Suprapubic skin (tissue), 4 donors: ENCODE results near the gene TTC28. TPM values are rescaled to one million over a fixed set of nuclear protein-coding genes. Genes with fewer than 3 reads are reported as not detected.

Experiments used
- DNase-seq, 2 donors: peaks; one replicate each; pipeline ENCODE4 v3.0.0-alpha.2; 2019; ENCODE audit warnings: low spot score in 2 of 2
- H3K27ac ChIP-seq: fragments of 200-600 bp; sonication (generic); one replicate; pipeline ENCODE4 v1.5.1; 2019
- H3K27me3 ChIP-seq: fragments of 200-600 bp; sonication (generic); one replicate; pipeline ENCODE4 v1.5.1; 2019
- H3K36me3 ChIP-seq: fragments of 200-600 bp; sonication (generic); one replicate; pipeline ENCODE4 v1.5.1; 2019
- H3K4me1 ChIP-seq: fragments of 200-600 bp; sonication (generic); one replicate; pipeline ENCODE4 v1.5.1; 2019
- H3K4me3 ChIP-seq: fragments of 200-600 bp; sonication (generic); one replicate; pipeline ENCODE4 v1.5.1; 2019; ENCODE audit warnings: mild to moderate bottlenecking
- H3K9me3 ChIP-seq: fragments of 200-600 bp; sonication (generic); one replicate; pipeline ENCODE4 v1.5.1; 2019
- EP300 ChIP-seq: sonication (generic); formaldehyde crosslinking; IDR thresholded peaks from one replicate; pipeline ENCODE4 v1.6.1; 2017; ENCODE audit warnings: antibody characterized with exemption
- POLR2A ChIP-seq, 2 donors: fragments of 450-650 bp; IDR thresholded peaks; one replicate each; pipeline ENCODE4 v1.6.1; 2017; ENCODE audit warnings: antibody characterized with exemption in 2 of 2, mild to moderate bottlenecking in 2 of 2, moderate library complexity in 2 of 2
- POLR2AphosphoS5 ChIP-seq, 3 donors: sonication (generic); formaldehyde crosslinking; IDR thresholded peaks; one replicate each; pipeline ENCODE4 v1.6.1; 2017; ENCODE audit warnings: antibody characterized with exemption in 3 of 3
- WGBS: methylation state at CpG from one replicate; pipeline ENCODE4 v1.1.5; 2018; 5-methylcytosine and 5-hydroxymethylcytosine counted together
- total RNA-seq, 4 donors: library from RNA; depleted of rRNA; stranded (reverse); fragments of >200 nt; gene quantifications; one replicate each; pipeline ENCODE4 v1.1.0, GENCODE V29; 2016
- TF ChIP-seq, protein P1 (sequence below), 2 donors: fragments of 200-600 bp in 1 of 2; fragments of 450-650 bp in 1 of 2; sonication (generic) in 1 of 2; IDR thresholded peaks; one replicate each; pipeline ENCODE4 v1.5.1; 2016 to 2019; ENCODE audit warnings: antibody characterized with exemption in 2 of 2, mild to moderate bottlenecking in 1 of 2, moderate library complexity in 1 of 2

The TTC28 gene
- total RNA-seq, 4 donors from 2014 or later: 8.1 to 23.1 (median 11.7) TPM

DNA sequence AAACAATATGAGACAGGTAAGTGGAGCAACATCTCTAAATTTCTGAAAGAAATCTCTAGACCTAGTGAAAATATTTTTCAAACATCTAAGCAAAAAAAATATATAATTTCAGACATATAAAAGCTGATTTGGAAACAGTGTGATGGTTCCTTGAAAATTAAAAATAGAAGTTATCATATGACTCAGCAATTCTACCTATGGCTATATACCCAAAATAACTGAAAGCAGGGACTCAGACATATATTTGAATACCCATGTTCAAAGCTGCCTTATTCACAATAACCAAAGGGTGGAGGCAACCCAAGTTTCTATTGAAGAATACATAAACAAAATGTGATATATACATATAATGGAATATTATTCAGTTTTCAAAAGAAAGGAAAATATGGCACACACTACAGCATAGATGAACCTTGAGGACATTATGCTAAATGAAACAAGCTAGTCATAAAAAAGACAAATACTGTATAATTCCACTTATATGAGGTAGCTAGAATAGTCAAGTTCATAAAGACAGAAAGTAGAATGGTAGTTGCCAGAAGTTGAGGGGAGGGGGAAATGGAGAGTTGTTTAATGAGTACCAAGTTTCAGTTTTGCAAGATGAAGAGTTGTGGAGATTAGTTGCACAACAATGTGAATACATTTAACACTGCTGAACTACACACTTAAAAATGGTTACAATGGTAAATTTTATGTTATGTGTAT, 300.4 kb downstream of the TTC28 start:
- no peak for TF ChIP-seq POLR2A (IDR thresholded peaks at IDR 0.05)
- no peak for TF ChIP-seq POLR2AphosphoS5 (IDR thresholded peaks at IDR 0.05)
- TF ChIP-seq, protein P1, sequence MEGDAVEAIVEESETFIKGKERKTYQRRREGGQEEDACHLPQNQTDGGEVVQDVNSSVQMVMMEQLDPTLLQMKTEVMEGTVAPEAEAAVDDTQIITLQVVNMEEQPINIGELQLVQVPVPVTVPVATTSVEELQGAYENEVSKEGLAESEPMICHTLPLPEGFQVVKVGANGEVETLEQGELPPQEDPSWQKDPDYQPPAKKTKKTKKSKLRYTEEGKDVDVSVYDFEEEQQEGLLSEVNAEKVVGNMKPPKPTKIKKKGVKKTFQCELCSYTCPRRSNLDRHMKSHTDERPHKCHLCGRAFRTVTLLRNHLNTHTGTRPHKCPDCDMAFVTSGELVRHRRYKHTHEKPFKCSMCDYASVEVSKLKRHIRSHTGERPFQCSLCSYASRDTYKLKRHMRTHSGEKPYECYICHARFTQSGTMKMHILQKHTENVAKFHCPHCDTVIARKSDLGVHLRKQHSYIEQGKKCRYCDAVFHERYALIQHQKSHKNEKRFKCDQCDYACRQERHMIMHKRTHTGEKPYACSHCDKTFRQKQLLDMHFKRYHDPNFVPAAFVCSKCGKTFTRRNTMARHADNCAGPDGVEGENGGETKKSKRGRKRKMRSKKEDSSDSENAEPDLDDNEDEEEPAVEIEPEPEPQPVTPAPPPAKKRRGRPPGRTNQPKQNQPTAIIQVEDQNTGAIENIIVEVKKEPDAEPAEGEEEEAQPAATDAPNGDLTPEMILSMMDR (IDR thresholded peaks at IDR 0.05): no peak
- TF ChIP-seq EP300: no peak
- H3K27me3 ChIP-seq: no peaks in the 10 kb centered on the region
- H3K27ac ChIP-seq: no peak overlapping the region
- DNase-seq: no peak
- no peaks in the 10 kb centered on the region for H3K36me3 ChIP-seq
- H3K4me1 ChIP-seq: peaks cover 23% of the 10 kb centered on the region
- H3K4me3 ChIP-seq: no peak overlapping the region
- H3K9me3 ChIP-seq: no peaks in the 10 kb centered on the region

DNA sequence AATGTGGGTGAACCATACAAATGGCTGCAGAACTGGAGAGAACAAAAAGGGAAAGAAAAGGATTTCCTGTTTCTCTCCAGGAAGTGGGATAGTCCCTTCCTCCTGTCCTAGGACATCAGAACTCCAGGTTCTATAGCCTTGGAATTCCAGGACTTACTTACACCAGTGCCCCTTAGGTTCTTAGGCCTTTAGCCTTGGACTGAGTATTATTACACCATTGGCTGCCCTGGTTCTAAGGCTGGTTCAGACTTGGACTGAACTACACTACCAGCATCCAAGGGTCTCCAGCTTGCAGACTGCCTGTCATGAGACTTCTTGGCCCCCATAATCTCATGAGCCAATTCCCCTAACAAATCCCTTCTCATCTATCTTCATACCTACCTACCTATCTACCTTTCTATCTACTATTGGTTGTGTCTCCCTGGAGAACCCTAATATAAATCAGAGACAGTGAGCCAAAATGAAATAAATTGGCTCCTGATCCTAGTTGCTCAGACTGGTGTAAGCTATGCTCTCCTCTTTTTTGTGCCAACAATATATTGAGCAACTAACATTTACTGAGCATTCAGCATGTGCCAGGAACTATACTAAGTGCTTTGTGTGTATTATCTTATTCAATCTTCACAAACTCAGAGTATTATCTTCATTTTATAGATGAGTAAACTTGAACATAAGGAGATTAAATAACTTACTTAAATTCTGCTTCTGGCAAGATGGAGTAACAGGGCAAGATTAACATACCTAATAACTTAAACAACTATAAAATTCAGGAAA, 303.7 kb downstream of the TTC28 start:
- no peak overlapping the region for H3K27ac ChIP-seq
- no peak for DNase-seq
- no peaks in the 10 kb centered on the region for H3K9me3 ChIP-seq
- H3K27me3 ChIP-seq: no peaks in the 10 kb centered on the region
- TF ChIP-seq POLR2A (IDR thresholded peaks at IDR 0.05) (no peak), EP300 (no peak), POLR2AphosphoS5 (IDR thresholded peaks at IDR 0.05) (no peak)
- TF ChIP-seq, protein P1 (IDR thresholded peaks at IDR 0.05): no peak
- H3K4me3 ChIP-seq: no peak overlapping the region
- H3K36me3 ChIP-seq: no peaks in the 10 kb centered on the region
- peaks cover 23% of the 10 kb centered on the region for H3K4me1 ChIP-seq

DNA sequence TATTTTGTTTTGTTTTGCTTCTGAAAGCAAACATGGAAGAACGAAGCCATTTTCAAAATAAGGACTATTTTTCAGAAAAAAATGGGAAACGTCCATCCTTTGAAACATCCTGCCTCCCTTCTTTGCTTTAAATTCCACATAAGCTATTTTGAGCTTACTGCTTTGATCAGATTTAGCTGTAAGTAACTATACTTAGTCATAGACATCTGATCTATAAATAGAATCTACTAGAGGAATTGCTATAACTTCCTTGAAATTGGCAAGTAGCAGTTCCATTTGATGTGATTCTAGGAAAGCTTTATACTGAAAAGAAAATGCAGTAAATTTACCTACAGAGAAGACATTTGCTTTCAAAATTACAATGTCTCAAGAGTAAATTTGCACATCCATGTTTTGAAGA, 305.8 kb downstream of the TTC28 start:
- peaks cover 21% of the 10 kb centered on the region for H3K4me1 ChIP-seq
- no peak overlapping the region for H3K4me3 ChIP-seq
- no peaks in the 10 kb centered on the region for H3K36me3 ChIP-seq
- DNase-seq: no peak
- H3K9me3 ChIP-seq: no peaks in the 10 kb centered on the region
- WGBS: 52% methylated on average over 2 of the region's 2 CpGs
- no peak overlapping the region for H3K27ac ChIP-seq
- no peaks in the 10 kb centered on the region for H3K27me3 ChIP-seq
- TF ChIP-seq EP300 (no peak), POLR2AphosphoS5 (IDR thresholded peaks at IDR 0.05) (no peak), POLR2A (IDR thresholded peaks at IDR 0.05) (no peak)
- TF ChIP-seq, protein P1 (IDR thresholded peaks at IDR 0.05): no peak

DNA sequence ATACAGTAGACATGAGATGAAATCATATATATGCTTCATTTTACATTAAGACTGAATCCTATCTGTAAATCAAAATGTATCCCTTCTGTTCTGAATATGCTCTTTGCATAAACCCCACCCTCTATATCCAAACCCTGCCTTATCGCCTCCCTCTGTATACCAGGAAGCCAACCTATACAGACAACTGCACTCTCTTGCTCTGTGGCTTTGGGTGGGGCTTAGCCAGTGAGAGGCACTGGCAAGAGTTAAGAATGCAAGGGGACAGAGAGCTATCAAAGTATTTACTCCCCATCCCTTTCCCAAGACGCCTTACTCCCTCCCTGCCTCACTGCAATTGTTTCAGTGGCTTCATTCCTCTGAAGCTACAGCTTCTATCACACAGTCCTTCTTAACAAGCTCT, 309.8 kb downstream of the TTC28 start:
- WGBS: 61% methylated on average over 2 of the region's 2 CpGs
- DNase-seq: no peak

DNA sequence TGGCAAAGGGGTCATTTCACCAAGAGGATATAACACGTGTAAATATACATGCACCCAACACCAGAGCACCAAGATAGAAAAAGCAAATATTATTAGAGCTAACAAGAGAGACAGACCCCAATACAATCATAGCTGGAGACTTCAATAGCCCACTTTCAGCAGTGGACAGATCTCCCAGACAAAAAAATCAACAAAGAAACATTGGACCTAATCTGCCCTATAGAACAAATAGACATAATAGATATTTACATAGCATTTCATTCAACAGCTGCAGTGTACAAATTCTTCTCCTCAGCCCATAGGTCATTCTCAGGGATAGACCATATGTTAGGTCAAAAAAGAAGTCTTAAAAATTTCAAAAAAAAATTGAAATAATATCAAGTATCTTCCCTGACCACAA, 312.8 kb downstream of the TTC28 start:
- DNase-seq: no peak
- no peak overlapping the region for H3K4me3 ChIP-seq
- H3K4me1 ChIP-seq: no peaks in the 10 kb centered on the region
- 91% methylated on average over 1 of the region's 1 CpG for WGBS
- TF ChIP-seq EP300 (no peak), POLR2AphosphoS5 (IDR thresholded peaks at IDR 0.05) (no peak), POLR2A (IDR thresholded peaks at IDR 0.05) (no peak)
- TF ChIP-seq, protein P1 (IDR thresholded peaks at IDR 0.05): no peak
- no peaks in the 10 kb centered on the region for H3K9me3 ChIP-seq
- H3K27ac ChIP-seq: no peak overlapping the region
- no peaks in the 10 kb centered on the region for H3K36me3 ChIP-seq
- H3K27me3 ChIP-seq: no peaks in the 10 kb centered on the region

More for the DNA sequence above, 309.8 kb downstream of the TTC28 start:
- peaks cover 2% of the 10 kb centered on the region for H3K4me1 ChIP-seq
- no peak overlapping the region for H3K27ac ChIP-seq
- no peak overlapping the region for H3K4me3 ChIP-seq
- TF ChIP-seq EP300: no peak
- TF ChIP-seq, protein P1 (IDR thresholded peaks at IDR 0.05): no peak
- TF ChIP-seq POLR2AphosphoS5 (IDR thresholded peaks at IDR 0.05): no peak
- TF ChIP-seq POLR2A (IDR thresholded peaks at IDR 0.05): no peak
- H3K9me3 ChIP-seq: no peaks in the 10 kb centered on the region
- no peaks in the 10 kb centered on the region for H3K36me3 ChIP-seq
- no peaks in the 10 kb centered on the region for H3K27me3 ChIP-seq
